Endothelial cell (in vitro differentiated cells): ENCODE results near the gene CD248. TPM values are rescaled to one million over a fixed set of nuclear protein-coding genes. Genes with fewer than 3 reads are reported as not detected.
"Not testable (repeated sequence)": the region's sequence is repeated elsewhere in the genome, so short reads cannot be mapped to it uniquely, and the experiment has no call there.

Source experiments
- DNase-seq: peaks from one replicate; pipeline ENCODE4 v3.0.0; 2021; ENCODE audit warnings: low spot score
- H3K27ac Mint-ChIP-seq: one replicate; pipeline ENCODE4 v1.8.0; 2021; ENCODE audit warnings: mixed read lengths, inconsistent platforms; ENCODE audit not compliant: unreplicated experiment
- H3K27me3 Mint-ChIP-seq: one replicate; pipeline ENCODE4 v1.8.0; 2021; ENCODE audit warnings: mild to moderate bottlenecking, moderate library complexity, mixed read lengths, inconsistent platforms; ENCODE audit not compliant: unreplicated experiment
- H3K36me3 Mint-ChIP-seq: one replicate; pipeline ENCODE4 v1.8.0; 2021; ENCODE audit warnings: mild to moderate bottlenecking, low read depth, mixed read lengths, inconsistent platforms; ENCODE audit not compliant: unreplicated experiment
- H3K4me1 Mint-ChIP-seq: one replicate; pipeline ENCODE4 v1.8.0; 2021; ENCODE audit warnings: mild to moderate bottlenecking, mixed read lengths, inconsistent platforms; ENCODE audit not compliant: unreplicated experiment
- H3K4me3 Mint-ChIP-seq: one replicate; pipeline ENCODE4 v1.8.0; 2021; ENCODE audit warnings: mild to moderate bottlenecking, mixed read lengths, inconsistent platforms; ENCODE audit not compliant: unreplicated experiment
- H3K9me3 Mint-ChIP-seq: one replicate; pipeline ENCODE4 v1.8.0; 2021; ENCODE audit warnings: mixed read lengths, inconsistent platforms; ENCODE audit not compliant: unreplicated experiment
- CTCF ChIP-seq: fragments of 200-600 bp; sonication (generic); IDR thresholded peaks from one replicate; pipeline ENCODE4 v1.5.0; 2021; ENCODE audit warnings: antibody characterized with exemption; ENCODE audit not compliant: unreplicated experiment
- total RNA-seq: library from RNA; stranded (reverse); fragmentation: NEBNext Ultra II Directional; extraction: Animal tissue kit (Norgen Biotek cat#: 25700); gene quantifications from one replicate; pipeline ENCODE4 v1.2.1, GENCODE V29; 2021; ENCODE audit not compliant: unreplicated experiment

CD248 gene
- total RNA-seq, 1 donor from 2014 or later, result 2.9 TPM

GRCh38 chr11:66278363-66279091, 38.3 kb downstream of the CD248 start:
- Mint-ChIP-seq H3K9me3 (no peaks in the 10 kb centered on the region), H3K4me1 (peaks cover 11% of the 10 kb centered on the region), H3K27me3 (peaks cover 24% of the 10 kb centered on the region), H3K4me3 (no peak overlapping the region), H3K27ac (no peak overlapping the region), H3K36me3 (peaks cover 17% of the 10 kb centered on the region)
- no peak for DNase-seq
- no peak for TF ChIP-seq CTCF

DNA sequence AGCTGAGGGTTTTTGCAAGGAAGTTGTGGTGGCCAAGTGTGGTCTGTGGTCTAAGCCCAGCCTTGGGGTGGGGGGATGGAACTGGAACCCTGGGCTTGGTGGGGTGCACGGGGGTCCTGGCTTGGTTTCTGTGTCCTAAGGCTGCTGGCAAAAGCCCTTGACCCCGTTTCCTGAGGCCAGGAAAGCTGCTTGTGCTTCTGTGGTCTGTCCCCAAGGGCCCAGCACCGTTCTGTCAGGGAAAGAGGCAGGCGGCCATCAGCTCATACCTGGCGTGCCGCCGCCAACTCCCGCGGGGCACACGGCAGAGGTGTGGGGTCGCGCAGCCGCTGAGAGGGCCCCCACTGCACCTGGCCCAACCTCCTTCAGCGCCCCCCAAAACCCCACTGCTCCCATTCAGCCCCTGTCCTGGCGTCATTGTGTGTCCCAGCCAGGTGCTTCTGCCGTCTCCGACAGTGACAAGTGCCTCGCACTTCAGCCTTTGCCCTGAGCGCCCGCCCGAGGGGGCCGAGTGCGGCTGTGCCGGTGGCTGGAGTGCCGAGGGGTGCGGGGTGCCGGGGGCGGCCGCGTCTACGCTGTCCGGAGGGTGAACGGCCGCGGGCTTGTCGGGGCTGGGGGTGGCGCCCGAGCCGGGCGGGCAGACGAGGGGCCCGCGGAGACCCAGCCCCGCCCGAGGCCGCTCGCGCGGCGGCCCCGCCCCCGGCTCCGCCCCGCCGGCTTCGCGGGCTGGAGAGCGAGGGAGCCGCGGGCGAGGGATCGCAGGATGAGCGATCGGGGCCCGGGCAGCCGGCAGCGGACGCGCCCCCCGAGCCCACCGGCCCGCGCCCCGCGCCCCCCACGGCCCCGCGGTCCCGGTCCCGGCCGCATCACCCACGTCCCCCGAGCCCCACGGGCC, 39.1 kb downstream of the CD248 start, which contains the start of gene CNIH2:
CNIH2 (plus strand) TSS at position 705 of the 892 bp plus-strand sequence. CDS start 282 bp downstream, outside the sequence.
- H3K36me3 Mint-ChIP-seq, result peaks cover 25% of the 10 kb centered on the region
- H3K4me1 Mint-ChIP-seq, result peaks cover 14% of the 10 kb centered on the region
- no peak within 1 kb of the TSS for H3K4me3 Mint-ChIP-seq
- TF ChIP-seq CTCF, result no peak
- no peaks in the 10 kb centered on the region for H3K9me3 Mint-ChIP-seq
- H3K27ac Mint-ChIP-seq, result peak within 1 kb of the TSS; percentile 57
- peaks cover 23% of the 10 kb centered on the region for H3K27me3 Mint-ChIP-seq
- DNase-seq, result peak; percentile 66

GRCh38 chr11:66277064-66277463, 39.8 kb downstream of the CD248 start:
- Mint-ChIP-seq H3K36me3 (peaks cover 30% of the 10 kb centered on the region), H3K27me3 (peaks cover 23% of the 10 kb centered on the region), H3K4me1 (peaks cover 14% of the 10 kb centered on the region)
- H3K9me3 Mint-ChIP-seq, DNase-seq, H3K27ac Mint-ChIP-seq, H3K4me3 Mint-ChIP-seq: not testable (repeated sequence)

GRCh38 chr11:66276619-66277018, 40.2 kb downstream of the CD248 start:
- not testable (repeated sequence) for H3K9me3 Mint-ChIP-seq, H3K4me3 Mint-ChIP-seq, DNase-seq, H3K27ac Mint-ChIP-seq
- peaks cover 14% of the 10 kb centered on the region for H3K4me1 Mint-ChIP-seq
- peaks cover 34% of the 10 kb centered on the region for H3K36me3 Mint-ChIP-seq
- H3K27me3 Mint-ChIP-seq, result peaks cover 26% of the 10 kb centered on the region

DNA sequence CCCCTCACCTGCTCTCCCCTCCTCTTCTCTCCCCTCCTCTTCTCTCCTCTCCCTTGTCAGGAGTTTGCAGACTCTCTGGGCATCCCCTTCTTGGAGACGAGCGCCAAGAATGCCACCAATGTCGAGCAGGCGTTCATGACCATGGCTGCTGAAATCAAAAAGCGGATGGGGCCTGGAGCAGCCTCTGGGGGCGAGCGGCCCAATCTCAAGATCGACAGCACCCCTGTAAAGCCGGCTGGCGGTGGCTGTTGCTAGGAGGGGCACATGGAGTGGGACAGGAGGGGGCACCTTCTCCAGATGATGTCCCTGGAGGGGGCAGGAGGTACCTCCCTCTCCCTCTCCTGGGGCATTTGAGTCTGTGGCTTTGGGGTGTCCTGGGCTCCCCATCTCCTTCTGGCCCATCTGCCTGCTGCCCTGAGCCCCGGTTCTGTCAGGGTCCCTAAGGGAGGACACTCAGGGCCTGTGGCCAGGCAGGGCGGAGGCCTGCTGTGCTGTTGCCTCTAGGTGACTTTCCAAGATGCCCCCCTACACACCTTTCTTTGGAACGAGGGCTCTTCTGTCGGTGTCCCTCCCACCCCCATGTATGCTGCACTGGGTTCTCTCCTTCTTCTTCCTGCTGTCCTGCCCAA, 40.7 kb downstream of the CD248 start:
- no peak for TF ChIP-seq CTCF
- Mint-ChIP-seq H3K4me1 (peaks cover 10% of the 10 kb centered on the region), H3K36me3 (peaks cover 29% of the 10 kb centered on the region), H3K27ac (no peak overlapping the region), H3K9me3 (no peaks in the 10 kb centered on the region), H3K4me3 (no peak overlapping the region), H3K27me3 (peaks cover 22% of the 10 kb centered on the region)
- no peak for DNase-seq
